Left ventricle myocardium inferior (tissue), 1 donor: Measurements from ENCODE around the gene MPDU1. TPM values are rescaled to one million over a fixed set of nuclear protein-coding genes. Genes with fewer than 3 reads are reported as not detected.

Experiments
- DNase-seq: peaks from one replicate; pipeline ENCODE4 v3.0.0-alpha.2; 2020
- H3K27ac ChIP-seq: fragments of 200-600 bp; replicated peaks from 2 replicates; pipeline ENCODE4 v1.8.0; 2021
- H3K27me3 ChIP-seq: fragments of 200-600 bp; 2 replicates; pipeline ENCODE4 v1.8.0; 2021; ENCODE audit warnings: low read depth
- H3K36me3 ChIP-seq: fragments of 200-600 bp; 2 replicates; pipeline ENCODE4 v1.8.0; 2021
- H3K4me1 ChIP-seq: fragments of 200-600 bp; 2 replicates; pipeline ENCODE4 v1.8.0; 2021
- H3K4me3 ChIP-seq: fragments of 200-600 bp; 2 replicates; pipeline ENCODE4 v1.8.0; 2021; ENCODE audit warnings: mild to moderate bottlenecking, moderate library complexity
- H3K9me3 ChIP-seq: fragments of 200-600 bp; replicated peaks from 2 replicates; pipeline ENCODE4 v1.8.0; 2021
- CTCF ChIP-seq: fragments of 200-600 bp; IDR thresholded peaks from 2 replicates; pipeline ENCODE4 v1.8.0; 2021; ENCODE audit warnings: antibody characterized with exemption, mild to moderate bottlenecking, borderline replicate concordance
- intact Hi-C: fragments of 100-400 bp; cut with micrococcal nuclease; formaldehyde crosslinking; loops from one replicate; pipeline ENCODE4 v1.11.0; 2022
- total RNA-seq: library from RNA; stranded (reverse); fragmentation: NEBNext Ultra II Directional; extraction: Animal tissue kit (Norgen Biotek cat#: 25700); gene quantifications from one replicate; pipeline ENCODE4 v1.2.1, GENCODE V29; 2021
- donor health status: DM: no; HTN: yes; CAD: no; lungs with severe emphysema.

Gene MPDU1
- total RNA-seq, 1 donor from 2014 or later, result 24.9 TPM

DNA sequence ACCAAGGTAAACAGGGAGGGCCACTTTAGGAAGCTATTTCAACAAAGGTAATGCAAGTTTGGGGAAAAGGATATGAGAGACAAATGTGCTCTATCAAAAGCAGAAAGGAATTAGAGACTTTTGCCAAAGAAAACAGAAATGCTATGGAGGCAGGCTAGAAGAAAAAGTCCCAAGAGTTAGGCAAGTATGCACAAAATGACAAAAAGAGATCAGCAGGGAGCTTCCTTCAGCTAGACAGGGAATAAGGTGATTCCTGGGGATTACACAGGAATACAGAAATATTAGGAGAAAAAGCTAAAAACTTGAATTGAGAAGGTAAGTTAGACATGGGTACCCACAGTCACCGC is 28.6 kb downstream of the MPDU1 start:
- Histone ChIP-seq H3K27ac (peak overlapping the region; percentile 42), H3K4me1 (peaks cover 70% of the 10 kb centered on the region)
- intact Hi-C loops, result no loop called here

DNA sequence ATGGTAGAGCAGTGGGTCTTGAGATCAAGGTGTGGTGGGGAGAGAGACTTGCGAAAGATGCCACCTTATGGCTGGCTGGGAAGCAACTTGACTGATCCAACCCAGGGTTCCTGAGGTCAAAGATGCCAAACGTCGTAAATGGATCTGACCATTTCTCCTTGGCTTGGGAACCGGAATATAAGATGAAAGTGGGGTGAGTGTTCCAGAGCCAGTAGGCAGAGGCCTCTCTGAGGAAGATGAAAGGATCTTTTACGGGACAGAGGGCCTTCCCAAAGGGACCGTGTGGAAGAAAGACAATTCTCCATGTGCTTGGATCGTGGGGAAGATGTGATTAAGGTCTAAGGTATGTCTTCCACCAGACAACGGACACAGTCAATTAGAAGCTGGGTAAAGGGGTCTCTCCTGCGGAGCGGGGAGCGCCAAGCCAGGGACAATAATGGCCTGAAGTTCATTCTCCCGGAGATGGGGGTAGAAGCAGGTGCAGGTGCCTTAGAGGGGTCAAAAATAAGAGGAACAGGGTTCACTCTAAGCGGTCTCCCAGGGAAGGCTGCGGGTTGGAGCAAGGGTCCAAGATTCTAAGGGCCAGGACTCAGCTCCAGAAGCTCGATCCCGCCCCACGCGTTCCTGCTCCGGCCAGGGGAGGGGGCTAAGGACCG is 30.2 kb downstream of the MPDU1 start:
- Histone ChIP-seq H3K27ac (peak overlapping the region; percentile 99), H3K27me3 (no peaks in the 10 kb centered on the region), H3K9me3 (no peaks in the 10 kb centered on the region), H3K4me1 (peaks cover 60% of the 10 kb centered on the region), H3K4me3 (peak overlapping the region; percentile 91), H3K36me3 (peaks cover 9% of the 10 kb centered on the region)
- DNase-seq, result no peak
- intact Hi-C loops, result no loop called here
- no peak for TF ChIP-seq CTCF

More for the DNA sequence above, 28.6 kb downstream of the MPDU1 start:
- TF ChIP-seq CTCF, result no peak
- peaks cover 9% of the 10 kb centered on the region for H3K36me3 ChIP-seq
- H3K9me3 ChIP-seq, result no peaks in the 10 kb centered on the region
- H3K4me3 ChIP-seq, result peak overlapping the region; percentile 91
- no peak for DNase-seq
- no peaks in the 10 kb centered on the region for H3K27me3 ChIP-seq

DNA sequence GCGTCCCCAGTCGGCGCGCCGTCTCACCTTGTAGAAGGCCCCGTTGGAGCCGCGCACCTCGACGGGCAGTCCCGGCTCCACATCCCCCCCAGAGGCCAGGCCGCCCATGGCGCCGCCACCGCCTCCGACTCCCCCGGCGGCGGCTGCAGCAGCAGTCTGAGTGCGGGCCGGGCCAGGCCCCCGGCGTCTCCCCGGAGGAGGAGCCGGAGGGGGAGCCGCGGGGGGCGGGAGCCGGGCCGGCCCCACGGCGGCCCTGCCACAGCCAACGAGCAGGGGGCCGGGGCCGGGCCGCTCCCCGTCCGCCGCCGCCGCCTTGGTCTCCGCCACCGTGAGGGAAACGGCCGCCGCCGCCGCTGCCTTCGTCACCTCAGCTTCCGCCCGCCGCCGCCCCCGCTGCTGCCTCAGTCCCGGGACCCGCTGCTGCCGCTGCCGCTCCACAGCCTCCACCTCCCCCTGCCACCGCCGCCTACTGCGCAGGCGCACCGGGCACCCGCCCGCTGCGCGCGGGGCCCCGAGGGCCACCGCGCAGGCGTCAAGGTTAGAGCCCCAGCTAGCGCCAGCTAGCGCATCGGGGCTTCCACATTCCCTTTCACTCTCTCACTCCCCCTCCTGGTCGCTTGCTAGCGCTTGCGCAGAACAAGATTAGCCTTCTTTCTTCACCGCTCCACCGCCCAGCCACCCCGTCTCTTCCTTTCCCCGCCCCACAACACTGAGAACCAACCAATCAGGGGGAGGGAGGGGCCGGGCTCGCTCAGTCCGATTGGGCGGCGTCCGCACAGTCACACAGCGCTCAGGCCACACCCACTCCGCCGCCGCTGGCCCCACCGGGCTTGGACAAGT is 31.0 kb downstream of the MPDU1 start, which contains the start of gene FXR2:
Gene FXR2, minus strand, starts transcription at position 473 of the 840 bp plus-strand sequence. Its CDS starts 365 bp downstream, at position 108.
- peak; percentile 100 for DNase-seq
- intact Hi-C loops, result no loop called here
- no peaks in the 10 kb centered on the region for H3K27me3 ChIP-seq
- H3K9me3 ChIP-seq, result no peaks in the 10 kb centered on the region
- peak; percentile 71 for TF ChIP-seq CTCF
- H3K36me3 ChIP-seq, result peaks cover 9% of the 10 kb centered on the region
- peaks cover 53% of the 10 kb centered on the region for H3K4me1 ChIP-seq
- H3K4me3 ChIP-seq, result peak within 1 kb of the TSS; percentile 91
- H3K27ac ChIP-seq, result peak within 1 kb of the TSS; percentile 99

DNA sequence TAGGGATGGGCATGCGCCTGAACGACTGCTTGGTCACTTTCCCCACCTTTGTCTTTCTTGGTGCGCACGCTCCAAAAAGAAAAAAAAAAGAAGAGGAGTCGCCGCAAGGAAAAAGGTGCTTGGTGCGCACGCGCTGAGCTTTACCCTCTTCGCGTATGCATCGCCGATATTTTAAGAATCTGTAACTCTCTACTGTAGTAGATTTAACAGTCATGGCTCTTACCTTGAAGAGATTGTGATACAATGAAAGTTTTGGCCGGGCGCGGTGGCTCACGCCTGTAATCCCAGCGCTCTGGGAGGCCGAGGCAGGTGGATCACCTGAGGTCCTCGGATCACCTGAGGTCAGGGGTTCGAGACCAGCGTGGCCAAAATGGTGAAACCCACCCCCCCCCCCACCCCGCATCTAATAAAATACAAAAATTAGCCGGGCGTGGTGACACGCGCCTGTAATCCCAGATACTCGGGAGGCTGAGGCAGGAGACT is 31.7 kb downstream of the MPDU1 start:
- Histone ChIP-seq H3K4me3 (peak overlapping the region; percentile 91), H3K27ac (peak overlapping the region; percentile 99), H3K36me3 (peaks cover 9% of the 10 kb centered on the region), H3K4me1 (peaks cover 49% of the 10 kb centered on the region), H3K27me3 (no peaks in the 10 kb centered on the region), H3K9me3 (no peaks in the 10 kb centered on the region)
- no peak for TF ChIP-seq CTCF
- DNase-seq, result no peak
- intact Hi-C loops, result no loop called here

DNA sequence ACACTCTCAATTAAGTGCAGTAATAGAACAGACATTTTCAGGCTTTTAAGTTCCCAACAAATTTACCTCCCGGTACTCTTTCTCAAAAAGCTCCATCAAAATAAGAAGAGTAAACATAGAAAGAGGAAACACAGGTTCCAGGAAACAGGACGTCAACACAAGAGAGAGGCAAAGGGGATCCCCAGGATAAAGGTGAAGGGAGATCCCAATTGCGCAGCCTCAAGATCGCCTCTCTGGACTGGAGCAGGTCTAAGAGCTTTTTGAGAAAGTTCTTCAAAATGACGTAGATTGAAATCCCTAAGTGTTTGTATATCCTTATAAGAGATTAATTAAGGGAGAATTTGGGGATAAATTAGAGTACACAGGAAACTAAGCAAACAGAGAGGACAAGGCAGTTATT is 35.0 kb downstream of the MPDU1 start:
- peaks cover 16% of the 10 kb centered on the region for H3K4me1 ChIP-seq
- no peaks in the 10 kb centered on the region for H3K9me3 ChIP-seq
- H3K27me3 ChIP-seq, result no peaks in the 10 kb centered on the region
- no peak for TF ChIP-seq CTCF
- H3K27ac ChIP-seq, result no peak overlapping the region
- DNase-seq, result no peak
- H3K36me3 ChIP-seq, result no peaks in the 10 kb centered on the region
- H3K4me3 ChIP-seq, result no peak overlapping the region
- intact Hi-C loops, result no loop called here
